Endodermal cell (in vitro differentiated cells): Measurements from ENCODE around the gene KIAA0232. TPM values are rescaled to one million over a fixed set of nuclear protein-coding genes. Genes with fewer than 3 reads are reported as not detected.

ENCODE experiments used
- DNase-seq: peaks from one replicate; pipeline ENCODE4 v3.0.0-alpha.2; 2017
- H3K27ac ChIP-seq: 2 replicates; pipeline ENCODE4 v1.5.1; 2013; ENCODE audit warnings: mild to moderate bottlenecking, low read depth, low read length, moderate library complexity
- H3K27me3 ChIP-seq: 2 replicates; pipeline ENCODE4 v1.6.1; 2013; ENCODE audit warnings: mild to moderate bottlenecking, low read length, moderate library complexity; ENCODE audit not compliant: insufficient read depth, control insufficient read depth, poor library complexity, severe bottlenecking
- H3K36me3 ChIP-seq: 2 replicates; pipeline ENCODE4 v1.7.0; 2013; ENCODE audit warnings: mild to moderate bottlenecking, low read length, moderate library complexity; ENCODE audit not compliant: control insufficient read depth, insufficient read depth
- H3K4me1 ChIP-seq: one replicate; pipeline ENCODE4 v1.7.0; 2013; ENCODE audit warnings: low read length; ENCODE audit not compliant: control insufficient read depth, insufficient read depth
- H3K4me3 ChIP-seq: 2 replicates; pipeline ENCODE4 v1.5.1; 2013; ENCODE audit warnings: mild to moderate bottlenecking, low read length, moderate library complexity
- H3K9ac ChIP-seq: 2 replicates; pipeline ENCODE4 v1.6.1; 2013; ENCODE audit warnings: mild to moderate bottlenecking, low read length, moderate library complexity; ENCODE audit not compliant: poor library complexity, severe bottlenecking; ENCODE audit errors: extremely low read depth
- H3K9me3 ChIP-seq: 2 replicates; pipeline ENCODE4 v1.6.1; 2013; ENCODE audit warnings: mild to moderate bottlenecking, low read length, moderate library complexity; ENCODE audit not compliant: control insufficient read depth
- H3K27ac Mint-ChIP-seq: 2 replicates; pipeline ENCODE4 v1.8.0; 2020; ENCODE audit warnings: mixed read lengths
- H3K27me3 Mint-ChIP-seq: 2 replicates; pipeline ENCODE4 v1.8.0; 2021; ENCODE audit warnings: mild to moderate bottlenecking, mixed read lengths; ENCODE audit not compliant: insufficient read depth
- H3K36me3 Mint-ChIP-seq: 2 replicates; pipeline ENCODE4 v1.8.0; 2020; ENCODE audit warnings: low read depth, mixed read lengths
- H3K4me1 Mint-ChIP-seq: 2 replicates; pipeline ENCODE4 v1.8.0; 2020; ENCODE audit warnings: mixed read lengths
- H3K4me3 Mint-ChIP-seq: 2 replicates; pipeline ENCODE4 v1.8.0; 2020; ENCODE audit warnings: mild to moderate bottlenecking, moderate library complexity, mixed read lengths
- H3K9me3 Mint-ChIP-seq: 2 replicates; pipeline ENCODE4 v1.8.0; 2020; ENCODE audit warnings: mild to moderate bottlenecking, mixed read lengths
- CTCF ChIP-seq: fragments of 200-600 bp; sonication (generic); conservative IDR thresholded peaks from 2 replicates; pipeline ENCODE4 v1.5.0; 2021; ENCODE audit warnings: antibody characterized with exemption, mild to moderate bottlenecking
- WGBS, 2 experiments: methylation state at CpG; one replicate each; pipeline versions ENCODE4 v1.1.5 to v1.1.7; 2013; ENCODE audit warnings: missing lambda C conversion rate in 2 of 2, mixed read lengths in 1 of 2; ENCODE audit not compliant: insufficient coverage in 1 of 2, insufficient read length in 1 of 2; 5-methylcytosine and 5-hydroxymethylcytosine counted together
- total RNA-seq, 2 donors: library from RNA; stranded (reverse); fragmentation: NEBNext Ultra II Directional in 1 of 2; extraction: Animal tissue kit (Norgen Biotek cat#: 25700) in 1 of 2; gene quantifications; 2 replicates in 1 of 2; 3 replicates in 1 of 2; pipeline ENCODE4 v1.2.1, GENCODE V29; 2021

KIAA0232 gene
- total RNA-seq, 2 donors from 2014 or later: 32.9 to 43.5 TPM

GRCh38 chr4:6751611-6752485 is 30.7 kb upstream of the KIAA0232 start:
- TF ChIP-seq CTCF: no peak
- 70 to 81% methylated on average over 10 to 18 of the region's 18 CpGs for WGBS, 2 experiments
- no peaks in the 10 kb centered on the region for H3K4me1 ChIP-seq
- no peaks in the 10 kb centered on the region for H3K27me3 ChIP-seq
- H3K27ac ChIP-seq: no peak overlapping the region
- Mint-ChIP-seq H3K9me3 (peaks cover 3% of the 10 kb centered on the region), H3K4me1 (peaks cover 15% of the 10 kb centered on the region), H3K27me3 (peaks cover 4% of the 10 kb centered on the region), H3K27ac (peak overlapping the region; percentile 65), H3K36me3 (no peaks in the 10 kb centered on the region), H3K4me3 (no peak overlapping the region)
- no peaks in the 10 kb centered on the region for H3K36me3 ChIP-seq
- peak overlapping the region; percentile 34 for H3K9ac ChIP-seq
- no peak for DNase-seq
- H3K4me3 ChIP-seq: no peak overlapping the region
- no peaks in the 10 kb centered on the region for H3K9me3 ChIP-seq

DNA sequence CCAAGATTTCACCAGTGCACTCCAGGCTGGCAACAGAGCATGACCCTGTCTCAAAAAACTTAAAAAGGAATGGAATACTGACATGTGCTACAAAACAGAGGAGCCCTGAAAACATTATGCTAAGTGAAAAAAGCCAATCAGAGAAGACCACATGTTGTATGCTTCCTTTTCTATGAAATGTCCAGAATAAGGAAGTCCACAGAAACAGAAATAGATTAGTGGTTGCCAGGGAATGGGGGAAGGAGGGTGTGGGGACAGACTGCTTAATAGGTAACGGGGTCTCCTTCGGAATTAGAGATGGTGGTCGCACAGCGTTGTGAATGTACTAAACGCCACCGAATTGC is 30.1 kb upstream of the KIAA0232 start:
- Mint-ChIP-seq H3K4me3 (no peak overlapping the region), H3K36me3 (no peaks in the 10 kb centered on the region), H3K4me1 (peaks cover 15% of the 10 kb centered on the region), H3K27me3 (peaks cover 4% of the 10 kb centered on the region), H3K27ac (no peak overlapping the region), H3K9me3 (peaks cover 3% of the 10 kb centered on the region)
- Histone ChIP-seq H3K27me3 (no peaks in the 10 kb centered on the region), H3K9ac (no peak overlapping the region), H3K36me3 (no peaks in the 10 kb centered on the region), H3K27ac (no peak overlapping the region), H3K4me1 (no peaks in the 10 kb centered on the region), H3K4me3 (no peak overlapping the region), H3K9me3 (no peaks in the 10 kb centered on the region)
- WGBS, 2 experiments: 96 to 98% methylated on average over 6 of the region's 6 CpGs
- DNase-seq: no peak
- TF ChIP-seq CTCF: no peak

DNA sequence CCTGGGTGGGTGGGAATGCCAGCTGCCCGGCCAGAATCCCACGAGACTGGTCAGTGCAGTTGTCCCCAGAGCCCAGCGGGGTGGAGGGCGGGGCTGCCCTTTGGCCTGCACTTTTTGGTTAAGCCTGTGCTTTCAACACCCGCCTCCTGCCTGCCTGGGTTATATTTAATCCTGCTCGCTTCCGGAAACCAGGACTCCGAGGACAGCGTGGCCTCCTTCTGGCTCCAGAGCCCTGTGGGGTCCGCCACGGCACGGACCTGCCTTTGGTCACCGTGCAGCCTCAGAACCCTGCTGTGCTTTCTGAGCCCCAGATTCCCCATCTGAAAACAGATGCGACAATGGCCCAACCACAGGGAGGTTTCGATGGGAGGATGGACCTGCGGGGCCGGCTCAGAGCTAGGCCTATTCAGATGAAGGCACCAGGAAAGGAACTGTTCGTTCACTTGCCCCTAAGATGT is 29.4 kb upstream of the KIAA0232 start:
- Mint-ChIP-seq H3K36me3 (no peaks in the 10 kb centered on the region), H3K27me3 (peaks cover 4% of the 10 kb centered on the region), H3K4me1 (peaks cover 15% of the 10 kb centered on the region), H3K9me3 (peaks cover 3% of the 10 kb centered on the region), H3K27ac (no peak overlapping the region), H3K4me3 (no peak overlapping the region)
- no peaks in the 10 kb centered on the region for H3K4me1 ChIP-seq
- H3K27me3 ChIP-seq: no peaks in the 10 kb centered on the region
- no peak overlapping the region for H3K9ac ChIP-seq
- H3K36me3 ChIP-seq: no peaks in the 10 kb centered on the region
- no peak for DNase-seq
- no peak overlapping the region for H3K4me3 ChIP-seq
- H3K9me3 ChIP-seq: no peaks in the 10 kb centered on the region
- no peak for TF ChIP-seq CTCF
- no peak overlapping the region for H3K27ac ChIP-seq
- 83 to 87% methylated on average over 10 to 18 of the region's 18 CpGs for WGBS, 2 experiments
